ENCODE results near the gene RTN4R.

The RTN4R gene

DNA sequence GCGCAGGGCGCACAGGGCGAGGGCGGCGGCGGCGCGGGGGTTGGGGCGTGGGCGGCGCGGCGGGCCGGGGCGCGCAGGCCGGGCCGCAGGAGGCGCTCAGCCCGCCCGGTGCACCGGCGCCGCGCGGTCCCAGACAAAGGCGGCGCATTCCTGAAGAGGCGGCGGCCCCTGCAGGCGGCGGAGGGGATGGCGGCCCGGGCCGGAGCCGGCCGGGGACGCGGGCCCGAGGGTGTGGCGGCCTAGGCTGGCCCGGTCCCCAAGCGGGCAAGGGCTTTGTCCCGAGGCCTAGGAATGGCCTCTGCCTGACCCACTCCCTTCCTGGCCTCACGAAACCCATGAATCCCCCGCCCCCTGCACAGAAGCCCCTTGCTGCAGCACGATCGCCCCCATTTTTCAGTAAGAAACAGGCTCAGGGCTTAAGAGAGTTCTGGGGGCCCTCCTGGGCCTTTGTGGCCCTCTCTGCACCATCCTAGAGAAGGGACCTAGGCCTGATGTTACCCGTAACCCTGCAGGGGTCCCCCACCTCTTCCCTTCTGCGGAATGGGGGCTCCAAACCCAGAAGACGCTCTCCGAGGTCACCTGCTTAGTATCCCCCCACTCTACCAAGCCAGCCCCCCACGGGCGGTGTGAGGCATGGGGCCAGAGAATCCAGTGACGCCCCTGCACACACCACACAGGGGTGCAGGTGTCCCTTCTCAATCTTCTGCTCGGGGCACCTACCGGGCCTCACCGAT is at the start of gene RTN4R:
Gene RTN4R, minus strand, starts transcription at position 40 of the 734 bp plus-strand sequence. CDS start 226 bp downstream, outside the sequence.
- TF ChIP-seq, protein P1, sequence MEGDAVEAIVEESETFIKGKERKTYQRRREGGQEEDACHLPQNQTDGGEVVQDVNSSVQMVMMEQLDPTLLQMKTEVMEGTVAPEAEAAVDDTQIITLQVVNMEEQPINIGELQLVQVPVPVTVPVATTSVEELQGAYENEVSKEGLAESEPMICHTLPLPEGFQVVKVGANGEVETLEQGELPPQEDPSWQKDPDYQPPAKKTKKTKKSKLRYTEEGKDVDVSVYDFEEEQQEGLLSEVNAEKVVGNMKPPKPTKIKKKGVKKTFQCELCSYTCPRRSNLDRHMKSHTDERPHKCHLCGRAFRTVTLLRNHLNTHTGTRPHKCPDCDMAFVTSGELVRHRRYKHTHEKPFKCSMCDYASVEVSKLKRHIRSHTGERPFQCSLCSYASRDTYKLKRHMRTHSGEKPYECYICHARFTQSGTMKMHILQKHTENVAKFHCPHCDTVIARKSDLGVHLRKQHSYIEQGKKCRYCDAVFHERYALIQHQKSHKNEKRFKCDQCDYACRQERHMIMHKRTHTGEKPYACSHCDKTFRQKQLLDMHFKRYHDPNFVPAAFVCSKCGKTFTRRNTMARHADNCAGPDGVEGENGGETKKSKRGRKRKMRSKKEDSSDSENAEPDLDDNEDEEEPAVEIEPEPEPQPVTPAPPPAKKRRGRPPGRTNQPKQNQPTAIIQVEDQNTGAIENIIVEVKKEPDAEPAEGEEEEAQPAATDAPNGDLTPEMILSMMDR (IDR thresholded peaks at IDR 0.05): peak; percentile 53

DNA sequence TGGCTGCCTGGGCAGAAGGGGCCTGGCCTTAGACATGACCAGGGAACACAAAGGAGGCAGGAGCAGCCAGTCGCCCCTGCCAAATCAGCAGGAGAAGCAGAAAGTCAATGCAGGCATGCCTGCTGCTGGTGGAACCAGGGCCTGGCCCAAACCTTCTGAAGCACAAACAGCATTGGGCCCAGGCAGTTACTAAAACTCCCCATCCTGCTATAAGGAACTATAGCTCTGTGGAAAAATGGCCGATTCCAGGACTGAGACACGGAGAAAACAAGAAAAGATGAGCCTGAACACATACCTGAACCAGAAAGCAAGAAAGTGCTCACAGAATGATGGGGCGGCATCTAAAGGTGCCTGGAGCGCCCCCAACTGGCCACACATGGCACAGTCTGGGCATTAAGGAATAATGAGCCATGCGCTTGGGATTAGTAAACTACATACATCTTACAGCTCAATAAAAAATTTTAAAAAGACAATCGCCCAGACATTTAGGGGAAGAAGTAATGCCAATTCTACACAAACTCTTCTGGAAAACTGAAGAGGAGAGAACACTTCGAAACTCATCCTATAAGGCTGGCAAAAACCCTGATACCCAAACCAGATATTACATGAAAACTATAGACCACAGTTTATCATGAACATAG is 49.4 kb upstream of the RTN4R start:
- TF ChIP-seq, protein P1 (IDR thresholded peaks at IDR 0.05): peak; percentile 80

DNA sequence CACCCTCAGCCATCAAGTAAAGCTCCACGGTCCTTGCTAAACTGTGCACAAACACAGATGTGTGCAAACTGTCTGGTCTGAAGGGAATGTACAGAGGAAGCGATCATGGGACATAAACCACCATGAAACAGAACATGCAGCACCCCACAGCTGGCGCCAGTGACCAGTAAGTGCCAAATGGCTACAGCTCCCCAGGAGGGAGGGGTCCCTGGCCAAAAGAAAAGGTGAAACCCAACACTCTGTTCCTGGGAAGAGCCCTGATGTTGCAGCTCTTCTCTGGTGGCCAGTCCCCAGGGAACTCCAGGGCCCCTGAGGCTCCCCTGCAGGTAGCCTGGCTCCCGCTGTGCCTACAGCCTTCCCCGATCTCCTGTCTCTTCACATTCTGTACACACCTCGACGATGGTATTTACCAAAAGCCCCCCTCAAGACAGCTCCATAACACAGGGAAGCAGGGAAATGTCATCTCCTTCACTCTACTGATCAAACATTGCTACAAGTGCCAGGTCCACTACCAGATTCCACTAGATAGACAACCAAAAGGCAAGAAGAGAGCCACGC is 48.8 kb upstream of the RTN4R start:
- TF ChIP-seq, protein P1 (IDR thresholded peaks at IDR 0.05): no peak

DNA sequence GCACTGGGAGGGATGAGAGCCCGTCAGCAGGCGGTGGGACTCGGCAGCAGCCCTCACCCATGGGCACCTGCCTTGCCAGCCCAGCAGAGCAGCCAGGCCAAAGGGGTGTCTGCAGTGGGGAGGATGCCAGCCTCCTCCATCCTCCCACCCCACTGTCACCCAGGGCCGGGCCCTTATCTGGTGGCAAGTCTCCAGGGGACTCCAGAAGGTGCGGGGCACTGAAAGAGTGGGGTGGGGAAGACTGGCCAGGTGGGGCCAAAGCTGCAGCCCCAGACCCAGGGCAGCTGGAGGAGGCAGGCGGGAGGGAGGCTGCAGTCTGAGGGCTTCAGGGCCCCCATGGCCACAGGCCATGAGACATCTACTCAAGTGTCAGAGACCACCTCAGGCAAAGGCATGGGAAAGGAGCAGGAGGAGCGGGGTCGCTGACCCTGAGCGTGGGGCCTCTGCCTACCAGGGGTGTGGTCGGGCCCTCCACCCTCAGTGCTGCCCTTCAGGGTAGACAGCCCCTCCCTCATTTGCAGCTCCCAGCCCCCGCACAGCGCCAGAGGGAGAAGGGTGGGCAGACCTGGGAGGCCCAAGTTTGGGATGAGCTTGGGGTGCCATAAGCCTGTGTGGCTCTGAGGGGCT is 48.2 kb upstream of the RTN4R start:
- TF ChIP-seq, protein P1 (IDR thresholded peaks at IDR 0.05): no peak

- TF ChIP-seq, protein P1 (IDR thresholded peaks at IDR 0.05): no peak
Observed at GRCh38 chr22:20315337-20316216, 47.5 kb upstream of the RTN4R start.

DNA sequence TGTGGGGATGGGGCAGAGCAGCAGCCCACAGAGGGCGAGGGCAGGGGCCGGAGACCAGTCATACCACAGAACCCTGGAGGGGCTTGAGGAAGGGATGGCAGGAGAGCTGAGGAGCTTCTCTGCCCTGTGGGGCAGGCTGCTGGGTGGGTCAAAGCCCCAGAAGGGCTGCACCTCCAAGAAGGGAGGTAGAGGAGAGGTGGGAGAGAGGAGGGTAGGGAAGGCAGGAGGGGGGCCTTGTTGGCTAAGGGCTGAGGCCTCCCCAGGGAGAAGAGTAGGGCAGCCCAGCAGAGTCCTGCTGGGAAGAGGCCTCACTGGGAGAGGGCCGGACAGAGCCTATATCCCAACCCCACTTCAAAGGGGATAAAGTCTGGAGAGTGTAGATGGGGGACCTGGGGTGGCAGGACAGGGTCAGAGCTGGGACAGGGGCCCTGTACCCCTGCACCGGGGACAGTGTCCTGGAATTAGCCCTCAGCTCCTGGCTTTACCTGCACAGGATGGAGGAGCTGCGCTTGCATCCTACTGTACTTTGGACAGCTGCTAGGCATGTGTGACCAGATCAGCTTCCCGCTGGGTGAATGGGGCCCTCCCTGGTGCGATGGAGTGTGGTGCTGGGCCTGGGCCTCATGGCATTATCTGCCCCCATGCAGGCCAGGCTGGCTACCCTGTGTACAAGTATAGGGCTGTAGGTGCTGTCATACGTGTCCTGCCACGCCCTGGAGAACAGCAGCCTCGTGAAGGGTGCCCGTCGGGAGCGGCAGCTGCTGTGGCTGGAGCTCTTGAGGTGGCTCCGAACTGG is 44.5 kb upstream of the RTN4R start:
- TF ChIP-seq, protein P1 (IDR thresholded peaks at IDR 0.05): no peak
